Ovary (tissue), 9 donors: ENCODE measurements around the gene PRR19. TPM values are rescaled to one million over a fixed set of nuclear protein-coding genes. Genes with fewer than 3 reads are reported as not detected.

Experiments used
- DNase-seq, 5 donors: peaks; one replicate each; pipeline ENCODE4 v3.0.0-alpha.2; 2019 to 2020
- H3K27ac ChIP-seq, 2 donors: fragments of 200-600 bp; one replicate each; pipeline versions ENCODE4 v1.5.1 to v1.8.0; 2019 to 2022
- H3K27me3 ChIP-seq: fragments of 200-600 bp; one replicate; pipeline ENCODE4 v1.8.0; 2022
- H3K36me3 ChIP-seq: fragments of 200-600 bp; sonication (generic); one replicate; pipeline ENCODE4 v1.5.1; 2019
- H3K4me1 ChIP-seq: one replicate; pipeline ENCODE4 v1.8.1; 2013; ENCODE audit warnings: mild to moderate bottlenecking, moderate library complexity; ENCODE audit not compliant: insufficient read depth
- H3K4me3 ChIP-seq: fragments of 200-600 bp; sonication (generic); one replicate; pipeline ENCODE4 v1.5.1; 2017
- H3K9me3 ChIP-seq, 2 donors: fragments of 200-600 bp in 1 of 2; sonication (generic) in 1 of 2; one replicate each; pipeline versions ENCODE4 v1.5.1 to v1.8.1; 2013 to 2019; ENCODE audit warnings: mild to moderate bottlenecking in 1 of 2, moderate library complexity in 1 of 2
- CTCF ChIP-seq, 3 donors: fragments of 450-650 bp in 2 of 3; fragments of 200-600 bp in 1 of 3; IDR thresholded peaks; one replicate each; pipeline versions ENCODE4 v1.5.1 to v1.8.0; 2016 to 2022; ENCODE audit warnings: antibody characterized with exemption in 3 of 3, mild to moderate bottlenecking in 1 of 3
- EP300 ChIP-seq: sonication (generic); formaldehyde crosslinking; IDR thresholded peaks from one replicate; pipeline ENCODE4 v1.6.1; 2017; ENCODE audit warnings: antibody characterized with exemption
- POLR2A ChIP-seq: fragments of 450-650 bp; IDR thresholded peaks from one replicate; pipeline ENCODE4 v1.6.1; 2017; ENCODE audit warnings: antibody characterized with exemption, mild to moderate bottlenecking, moderate library complexity
- WGBS, 3 donors: extraction: QIAGEN DNeasy Blood & Tissue Kit in 1 of 3; methylation state at CpG; one replicate each; pipeline versions ENCODE4 v1.1.5 to v1.1.7; 2013 to 2017; 5-methylcytosine and 5-hydroxymethylcytosine counted together
- intact Hi-C, 4 donors: fragments of 100-400 bp; cut with DNase I; formaldehyde crosslinking; loops; one replicate each; pipeline versions ENCODE4 v1.11.0 to v1.15.1; 2022 to 2023
- polyA plus RNA-seq, 2 donors: library from polyadenylated mRNA; stranded (reverse); fragments of 200-250 nt in 1 of 2; fragments of 350-450 nt in 1 of 2; fragmentation: Illumina TruSeq in 1 of 2; extraction: RNeasy Lipid Tissue Mini Kit (QIAGEN cat#74804) in 1 of 2; gene quantifications; one replicate each; pipeline ENCODE4 v1.2.3, GENCODE V29; 2013 to 2014
- total RNA-seq, 7 donors: library from RNA; depleted of rRNA in 2 of 7; stranded (reverse); fragments of >200 nt in 2 of 7; fragmentation: NEBNext Ultra II Directional in 3 of 7; extraction: Animal tissue kit (Norgen Biotek cat#: 25700) in 3 of 7; gene quantifications; one replicate each; pipeline versions ENCODE4 v1.1.0 to v1.2.4, GENCODE V29; 2016 to 2023
- donor health status: DM: no; HTN: no; CAD: no; lungs with moderate emphysema.
- donor health status: DM: no; HTN: no; CAD: no.
- donor health status: Bipolar disorder and iron deficiency.
- donor health status: DM: yes; HTN: yes; CAD: no.
- donor health status: DM: no; HTN: no; CAD: no.
- donor health status: DM: yes; HTN: yes; CAD: no.

PRR19 gene
- total and polyA plus RNA-seq, 9 donors = 0.58 to 2.9 (median 0.77) TPM; not detected in 2

- H3K9me3 ChIP-seq = no peaks in the 10 kb centered on the region
- WGBS, 3 donors = 93 to 94% (median 93%) methylated on average over 14 of the region's 14 CpGs
- no peak for TF ChIP-seq POLR2A
- TF ChIP-seq CTCF (IDR thresholded peaks at IDR 0.05) = no peak
- TF ChIP-seq EP300 = no peak
- no peaks in the 10 kb centered on the region for H3K4me1 ChIP-seq
- DNase-seq = no peak
- no peaks in the 10 kb centered on the region for H3K36me3 ChIP-seq
- H3K4me3 ChIP-seq = no peak overlapping the region
- no peak overlapping the region for H3K27ac ChIP-seq
- H3K27me3 ChIP-seq = no peaks in the 10 kb centered on the region
- intact Hi-C loops = no loop called here
Observed at GRCh38 chr19:42349378-42350107, 47.6 kb downstream of the PRR19 start.

GRCh38 chr19:42350417-42350816, 48.5 kb downstream of the PRR19 start:
- Histone ChIP-seq H3K36me3 (no peaks in the 10 kb centered on the region), H3K27ac (no peak overlapping the region), H3K4me3 (no peak overlapping the region), H3K4me1 (no peaks in the 10 kb centered on the region), H3K9me3 (no peaks in the 10 kb centered on the region), H3K27me3 (no peaks in the 10 kb centered on the region)
- WGBS, 3 donors = 93 to 96% (median 94%) methylated on average over 3 of the region's 3 CpGs
- DNase-seq = no peak
- intact Hi-C loops = no loop called here
- TF ChIP-seq POLR2A (no peak), EP300 (no peak), CTCF (IDR thresholded peaks at IDR 0.05) (no peak)

GRCh38 chr19:42351079-42351735, 49.3 kb downstream of the PRR19 start:
- Histone ChIP-seq H3K4me3 (no peak overlapping the region), H3K27me3 (no peaks in the 10 kb centered on the region), H3K27ac (no peak overlapping the region), H3K9me3 (no peaks in the 10 kb centered on the region), H3K36me3 (no peaks in the 10 kb centered on the region), H3K4me1 (no peaks in the 10 kb centered on the region)
- WGBS, 3 donors = 87 to 89% (median 88%) methylated on average over 19 to 21 of the region's 21 CpGs
- intact Hi-C loops = no loop called here
- no peak for TF ChIP-seq EP300
- no peak for TF ChIP-seq POLR2A
- TF ChIP-seq CTCF (IDR thresholded peaks at IDR 0.05) = no peak
- DNase-seq = no peak

GRCh38 chr19:42352301-42353259, 50.6 kb downstream of the PRR19 start:
- Histone ChIP-seq H3K9me3 (no peaks in the 10 kb centered on the region), H3K4me3 (no peak overlapping the region), H3K4me1 (no peaks in the 10 kb centered on the region), H3K27me3 (no peaks in the 10 kb centered on the region), H3K27ac (no peak overlapping the region), H3K36me3 (no peaks in the 10 kb centered on the region)
- no peak for TF ChIP-seq CTCF (IDR thresholded peaks at IDR 0.05)
- no peak for TF ChIP-seq EP300
- no peak for TF ChIP-seq POLR2A
- DNase-seq = no peak
- WGBS, 3 donors = 87 to 92% (median 89%) methylated on average over 30 to 31 of the region's 31 CpGs
- intact Hi-C loops = no loop called here
